GM12864 (cell line): Measurements from ENCODE around the gene SRPX2.

Experiments
- DNase-seq: peaks from one replicate; pipeline ENCODE4 v3.0.0-alpha.2; 2011; ENCODE audit warnings: low read depth
- H3K4me3 ChIP-seq: 2 replicates; pipeline ENCODE4 v1.5.1; 2011; ENCODE audit warnings: mild to moderate bottlenecking, low read depth, low read length, control low read depth
- TF ChIP-seq, protein P1 (sequence below): IDR thresholded peaks from 2 replicates; pipeline ENCODE4 v1.5.1; 2011; ENCODE audit warnings: low read depth, mild to moderate bottlenecking, moderate library complexity, low read length, control low read depth, inconsistent platforms; ENCODE audit errors: missing control alignments

The SRPX2 gene

DNA sequence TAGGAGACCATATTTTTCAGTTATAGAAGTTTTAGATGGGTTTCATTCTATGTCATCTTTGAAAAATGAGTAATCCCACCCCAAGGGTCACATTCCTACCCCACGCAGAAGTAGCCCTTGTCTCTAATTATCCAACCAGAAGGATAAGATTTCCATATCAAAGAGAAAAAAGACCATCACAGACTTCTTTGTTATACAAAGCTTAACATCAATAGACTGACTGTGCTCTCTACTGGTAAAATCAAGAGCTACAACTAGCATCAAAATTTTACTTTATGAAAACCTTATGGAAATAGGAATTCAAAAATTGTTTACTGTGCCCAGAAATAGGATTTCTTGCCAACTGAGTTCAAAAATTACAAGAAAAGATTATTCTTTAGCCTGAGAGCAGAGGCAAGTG lies 34.4 kb upstream of the SRPX2 start:
- DNase-seq, result no peak
- TF ChIP-seq, protein P1, sequence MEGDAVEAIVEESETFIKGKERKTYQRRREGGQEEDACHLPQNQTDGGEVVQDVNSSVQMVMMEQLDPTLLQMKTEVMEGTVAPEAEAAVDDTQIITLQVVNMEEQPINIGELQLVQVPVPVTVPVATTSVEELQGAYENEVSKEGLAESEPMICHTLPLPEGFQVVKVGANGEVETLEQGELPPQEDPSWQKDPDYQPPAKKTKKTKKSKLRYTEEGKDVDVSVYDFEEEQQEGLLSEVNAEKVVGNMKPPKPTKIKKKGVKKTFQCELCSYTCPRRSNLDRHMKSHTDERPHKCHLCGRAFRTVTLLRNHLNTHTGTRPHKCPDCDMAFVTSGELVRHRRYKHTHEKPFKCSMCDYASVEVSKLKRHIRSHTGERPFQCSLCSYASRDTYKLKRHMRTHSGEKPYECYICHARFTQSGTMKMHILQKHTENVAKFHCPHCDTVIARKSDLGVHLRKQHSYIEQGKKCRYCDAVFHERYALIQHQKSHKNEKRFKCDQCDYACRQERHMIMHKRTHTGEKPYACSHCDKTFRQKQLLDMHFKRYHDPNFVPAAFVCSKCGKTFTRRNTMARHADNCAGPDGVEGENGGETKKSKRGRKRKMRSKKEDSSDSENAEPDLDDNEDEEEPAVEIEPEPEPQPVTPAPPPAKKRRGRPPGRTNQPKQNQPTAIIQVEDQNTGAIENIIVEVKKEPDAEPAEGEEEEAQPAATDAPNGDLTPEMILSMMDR, result no peak
- H3K4me3 ChIP-seq, result no peak overlapping the region

DNA sequence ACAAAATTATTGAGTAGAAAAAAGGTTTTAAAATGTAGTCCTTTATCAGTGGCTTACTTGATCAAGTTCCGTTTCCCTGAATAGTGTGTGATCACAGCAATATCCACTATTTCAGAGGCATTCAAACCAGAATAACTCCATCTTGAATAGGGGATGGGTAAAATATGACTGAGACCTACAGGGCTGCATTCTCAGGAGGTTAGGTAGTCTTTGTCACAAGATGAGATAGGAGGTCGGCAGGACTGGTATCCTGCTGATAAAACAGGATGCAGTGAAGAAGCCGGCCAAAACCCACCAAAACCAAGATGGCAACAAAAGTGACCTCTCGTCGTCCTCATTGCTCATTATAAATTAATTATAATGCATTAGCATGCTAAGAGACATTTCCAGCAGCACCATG lies 32.0 kb upstream of the SRPX2 start:
- H3K4me3 ChIP-seq, result no peak overlapping the region
- DNase-seq, result no peak
- TF ChIP-seq, protein P1, result no peak

DNA sequence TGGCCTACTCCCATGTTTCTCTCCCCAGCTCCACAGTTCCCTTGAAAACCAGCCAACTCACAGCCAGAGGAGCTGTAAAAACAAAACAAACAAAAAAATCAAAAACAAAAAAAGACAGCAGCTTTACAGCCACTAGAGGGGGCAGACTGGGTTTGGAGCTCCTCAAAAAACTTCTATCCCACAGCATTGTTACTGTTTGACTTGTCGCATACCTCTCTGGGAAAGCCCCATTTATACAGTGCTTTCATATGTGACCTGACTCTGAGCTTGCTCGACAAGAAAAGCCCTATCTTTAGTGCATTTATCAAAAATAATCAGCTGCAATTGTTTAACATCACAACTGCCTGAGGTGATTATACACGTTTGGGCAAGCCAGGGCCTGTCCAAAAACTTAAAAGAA lies 29.0 kb upstream of the SRPX2 start:
- H3K4me3 ChIP-seq, result no peak overlapping the region
- DNase-seq, result no peak
- TF ChIP-seq, protein P1, result peak; percentile 58

DNA sequence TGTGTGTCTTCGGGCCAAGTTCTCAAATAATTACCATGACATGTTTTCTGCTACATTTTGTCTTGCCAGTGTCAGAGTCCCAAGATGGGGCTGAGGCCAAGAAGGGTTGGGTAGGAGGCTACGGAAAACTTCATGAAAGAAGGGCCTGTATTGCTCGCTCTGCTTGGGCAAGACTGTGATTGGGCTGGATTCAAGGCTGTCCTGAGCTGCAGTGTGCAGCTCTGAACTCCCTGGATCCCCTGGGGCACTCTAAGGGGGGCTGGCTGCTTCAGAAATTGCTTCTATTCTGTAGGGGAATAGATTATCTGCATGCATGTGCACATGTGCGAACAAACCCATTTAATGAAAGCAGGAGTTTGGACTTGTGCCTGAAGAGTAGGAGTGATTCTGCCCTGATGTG lies 21.0 kb upstream of the SRPX2 start:
- H3K4me3 ChIP-seq, result no peak overlapping the region
- TF ChIP-seq, protein P1, result no peak
- DNase-seq, result no peak

DNA sequence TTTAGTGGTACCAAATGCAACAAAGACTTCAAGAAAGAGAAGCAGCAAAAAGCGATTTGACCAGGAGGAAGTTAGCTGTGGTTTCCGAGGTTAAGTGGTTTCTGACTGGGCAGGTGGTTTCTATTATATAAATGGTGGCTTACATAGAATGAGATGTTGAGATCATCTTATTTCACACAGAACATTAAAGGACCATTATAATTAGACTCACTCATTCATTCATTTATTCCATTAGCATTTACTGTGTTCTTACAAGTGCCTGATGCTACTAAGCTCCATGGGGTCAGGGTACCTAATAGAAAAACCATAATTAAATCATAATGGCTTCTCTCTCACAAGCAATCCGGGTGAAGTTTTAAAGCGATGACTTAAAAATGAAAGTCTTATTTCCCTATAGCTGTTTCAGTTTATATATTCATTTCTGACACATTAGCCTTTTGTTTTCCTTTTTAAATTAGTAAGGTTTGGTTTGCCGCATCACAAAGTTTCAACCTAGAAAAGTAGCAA lies 18.0 kb upstream of the SRPX2 start:
- no peak overlapping the region for H3K4me3 ChIP-seq
- peak; percentile 64 for DNase-seq
- TF ChIP-seq, protein P1, result no peak

DNA sequence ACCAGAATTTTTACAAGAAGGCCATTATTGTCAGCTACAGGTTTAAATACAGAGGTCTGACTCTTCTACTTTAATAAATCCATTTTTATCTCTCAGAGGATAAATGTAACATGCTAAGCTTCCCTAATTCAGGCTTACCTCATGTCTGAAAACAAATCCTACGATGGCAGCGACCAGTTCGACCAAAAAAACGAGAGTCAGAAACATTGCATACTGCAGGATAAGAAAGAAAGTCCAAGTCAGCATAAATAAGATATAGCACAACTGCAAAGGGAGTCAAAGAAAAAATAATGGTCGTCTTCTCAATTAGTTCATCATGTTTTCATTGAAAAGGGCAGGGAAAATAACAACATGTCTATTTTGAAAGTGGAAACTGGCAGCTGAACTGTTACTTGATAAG lies 9.0 kb upstream of the SRPX2 start:
- DNase-seq, result no peak
- no peak overlapping the region for H3K4me3 ChIP-seq
- TF ChIP-seq, protein P1, result no peak

GRCh38 chrX:100635989-100636320 lies 8.0 kb upstream of the SRPX2 start:
- no peak for DNase-seq
- TF ChIP-seq, protein P1, result no peak
- no peak overlapping the region for H3K4me3 ChIP-seq
